ENCODE results near the gene FXR2. TPM values are rescaled to one million over a fixed set of nuclear protein-coding genes. Genes with fewer than 3 reads are reported as not detected.

FXR2 gene
- total and polyA plus RNA-seq, 8 donors: 30.6 to 47.5 (median 37.0) TPM

DNA sequence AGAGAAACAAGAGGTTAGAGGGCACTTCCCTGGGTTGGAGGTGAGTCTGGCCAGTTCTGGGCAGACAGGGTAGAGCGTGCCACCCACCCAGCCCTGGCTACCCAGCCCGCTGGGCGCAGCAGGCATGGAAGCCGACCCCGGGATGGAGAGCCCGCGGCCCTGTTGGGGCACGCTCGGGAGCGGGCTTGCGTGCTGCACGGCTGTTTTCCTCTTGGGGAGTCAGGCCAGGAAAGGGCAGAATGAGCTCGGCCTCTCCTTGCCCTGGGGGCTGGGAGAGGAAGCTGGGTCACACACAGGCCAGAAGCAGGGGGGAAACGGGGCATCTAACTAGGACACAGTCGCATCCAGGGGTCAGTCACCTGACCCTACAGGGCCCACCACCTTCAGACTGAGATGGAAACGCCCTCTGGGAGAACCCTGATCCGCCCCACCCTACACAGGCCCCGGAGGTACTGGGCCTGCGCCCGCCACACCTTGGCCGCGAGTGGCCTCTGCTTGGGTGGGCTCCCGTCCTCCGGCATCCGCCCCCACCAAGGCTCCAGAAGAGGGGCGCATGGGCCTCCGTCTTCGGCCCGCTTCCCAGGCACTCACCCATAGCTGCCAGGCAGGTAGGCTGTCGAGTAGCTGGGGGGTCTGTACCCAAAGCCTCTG lies 26.0 kb downstream of the FXR2 start:
- intact Hi-C loops (cut with DNase I): no loop called here
- no peak for TF ChIP-seq CTCF (IDR thresholded peaks at IDR 0.05)
- ATAC-seq (no peak), DNase-seq (no peak)
- no peak overlapping the region for H3K4me3 ChIP-seq
- H3K4me1 ChIP-seq: peaks cover 10 to 41% of the 10 kb centered on the region in 2 donors
- H3K9me3 ChIP-seq: no peaks in the 10 kb centered on the region
- H3K27me3 ChIP-seq: no peaks in the 10 kb centered on the region
- no peak overlapping the region for H3K27ac ChIP-seq
- H3K36me3 ChIP-seq: peaks cover 0 to 71% of the 10 kb centered on the region in 2 donors

- H3K27ac ChIP-seq: peak overlapping the region; percentile 24 to 26
- intact Hi-C loops (cut with DNase I): no loop called here
- H3K36me3 ChIP-seq: peaks cover 0 to 60% of the 10 kb centered on the region in 2 donors
These were observed 27.1 kb downstream of the FXR2 start for GRCh38 chr17:7587420-7588151.

GRCh38 chr17:7586673-7587419 lies 27.9 kb downstream of the FXR2 start:
- no peak overlapping the region for H3K4me3 ChIP-seq
- peaks cover 25 to 57% of the 10 kb centered on the region in 2 donors for H3K4me1 ChIP-seq
- no peak for TF ChIP-seq CTCF (IDR thresholded peaks at IDR 0.05)
- peaks cover 0 to 52% of the 10 kb centered on the region in 2 donors for H3K36me3 ChIP-seq
- no peaks in the 10 kb centered on the region for H3K9me3 ChIP-seq
- ATAC-seq: no peak
- H3K27ac ChIP-seq: peak overlapping the region; percentile 8 to 24
- no peak for DNase-seq
- H3K27me3 ChIP-seq: no peaks in the 10 kb centered on the region
- intact Hi-C loops (cut with DNase I): no loop called here

More at GRCh38 chr17:7587420-7588151, 27.1 kb downstream of the FXR2 start:
- Histone ChIP-seq H3K4me1 (peaks cover 18 to 50% of the 10 kb centered on the region in 2 donors), H3K4me3 (no peak overlapping the region), H3K9me3 (no peaks in the 10 kb centered on the region), H3K27me3 (no peaks in the 10 kb centered on the region)
- no peak for DNase-seq
- no peak for TF ChIP-seq CTCF (IDR thresholded peaks at IDR 0.05)
- no peak for ATAC-seq

- Histone ChIP-seq H3K27me3 (no peaks in the 10 kb centered on the region), H3K4me1 (peaks cover 25 to 76% of the 10 kb centered on the region in 2 donors), H3K4me3 (peak within 1 kb of the TSS; percentile 60 to 100), H3K36me3 (peaks cover 0 to 46% of the 10 kb centered on the region in 2 donors), H3K27ac (peak within 1 kb of the TSS; percentile 97 to 98), H3K9me3 (no peaks in the 10 kb centered on the region)
- ATAC-seq (peak; percentile 83), DNase-seq (peak; percentile 97 to 99 (median 98))
- TF ChIP-seq CTCF (IDR thresholded peaks at IDR 0.05): peak in 1 of 2 donors; percentile 12
- intact Hi-C loops (cut with DNase I): no loop called here
These were observed 31.2 kb downstream of the FXR2 start, which contains the start of gene MPDU1 for GRCh38 chr17:7583253-7584109. TSS of gene MPDU1 (plus strand) at chr17:7583852. CDS start at chr17:7583863, 11 bp downstream.

All from left lung (tissue), 10 donors.